ENCODE data around the gene DRG1. TPM values are rescaled to one million over a fixed set of nuclear protein-coding genes. Genes with fewer than 3 reads are reported as not detected.
"Not testable (repeated sequence)": the region's sequence is repeated elsewhere in the genome, so short reads cannot be mapped to it uniquely, and the experiment has no call there.

The DRG1 gene
- total and polyA plus RNA-seq, 10 of the 15 experiments (the other 5 are each of a cell fraction or from before 2014, with no cell fraction given) = 59.7 to 147 (median 85.8) TPM

DNA sequence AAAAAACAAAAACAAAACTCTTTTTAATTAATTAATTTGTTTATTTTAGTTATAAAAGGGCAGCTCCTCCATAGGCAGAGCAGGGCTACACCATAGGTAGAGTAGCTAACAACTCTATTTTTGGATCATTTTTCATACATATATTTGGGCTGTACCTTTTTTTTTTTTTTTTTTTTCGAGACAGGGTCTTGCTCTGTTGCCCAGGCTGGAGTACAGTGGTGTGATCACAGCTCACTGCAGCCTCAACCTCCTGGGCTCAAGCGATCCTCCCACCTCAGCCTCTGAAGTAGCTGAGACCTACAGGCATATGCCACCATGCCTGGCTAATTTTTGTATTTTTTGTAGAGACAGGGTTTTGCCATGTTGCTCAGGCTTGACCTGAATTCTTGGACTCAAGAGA is 2.9 kb downstream of the DRG1 start:
- H3K4me1 ChIP-seq (ENCODE audit: control insufficient read depth, insufficient read depth, low read length); FAIRE-seq; H3K4me3 ChIP-seq; H3K27me3 ChIP-seq (replicated peaks in 1 of 2; ENCODE audit: control insufficient read depth in 2 of 2, insufficient read depth in 2 of 2, low read length in 1 of 2); H4K20me1 ChIP-seq (ENCODE audit: control insufficient read depth, insufficient read depth); CTCF ChIA-PET; H3K4me2 ChIP-seq (ENCODE audit: control insufficient read depth, insufficient read depth); ATAC-seq; RAD21 ChIA-PET (ENCODE audit: unreplicated experiment); SMC1A ChIA-PET (ENCODE audit: uncharacterized antibody, unreplicated experiment); H2AFZ ChIP-seq (ENCODE audit: control insufficient read depth, low read depth, low read length); in situ Hi-C loops (cut with MboI); H3K9ac ChIP-seq (ENCODE audit: control insufficient read depth, insufficient read depth, low read length); BruUV-seq (replicated peaks); intact Hi-C loops (cut with micrococcal nuclease; ENCODE audit: unreplicated experiment); H3K27ac ChIP-seq (ENCODE audit: control insufficient read depth, insufficient read depth); DNase-seq (ENCODE audit: low read depth, low spot score); H3K9me3 ChIP-seq (replicated peaks; ENCODE audit: control insufficient read depth, insufficient read depth, low read length): not testable (repeated sequence)
- POLR2A ChIA-PET = interaction anchor here (0.6 to 1.3 kb wide), 4 partner anchors 8 to 534 kb away, joined by 3 to 6 read pairs (median 4); no protein-coding TSS in a partner anchor
- peaks cover 45% of the 10 kb centered on the region for H3K79me2 ChIP-seq (ENCODE audit: control insufficient read depth, insufficient read depth, low read length)
- 90% methylated on average over 1 of the region's 2 CpGs for WGBS (ENCODE audit: insufficient coverage, insufficient replicate concordance, low lambda C conversion rate, missing lambda C conversion rate)
- H3K36me3 ChIP-seq (ENCODE audit: control insufficient read depth in 2 of 2, insufficient read depth in 2 of 2, low read length in 1 of 2) = peaks cover 1 to 21% of the 10 kb centered on the region in 2 experiments

DNA sequence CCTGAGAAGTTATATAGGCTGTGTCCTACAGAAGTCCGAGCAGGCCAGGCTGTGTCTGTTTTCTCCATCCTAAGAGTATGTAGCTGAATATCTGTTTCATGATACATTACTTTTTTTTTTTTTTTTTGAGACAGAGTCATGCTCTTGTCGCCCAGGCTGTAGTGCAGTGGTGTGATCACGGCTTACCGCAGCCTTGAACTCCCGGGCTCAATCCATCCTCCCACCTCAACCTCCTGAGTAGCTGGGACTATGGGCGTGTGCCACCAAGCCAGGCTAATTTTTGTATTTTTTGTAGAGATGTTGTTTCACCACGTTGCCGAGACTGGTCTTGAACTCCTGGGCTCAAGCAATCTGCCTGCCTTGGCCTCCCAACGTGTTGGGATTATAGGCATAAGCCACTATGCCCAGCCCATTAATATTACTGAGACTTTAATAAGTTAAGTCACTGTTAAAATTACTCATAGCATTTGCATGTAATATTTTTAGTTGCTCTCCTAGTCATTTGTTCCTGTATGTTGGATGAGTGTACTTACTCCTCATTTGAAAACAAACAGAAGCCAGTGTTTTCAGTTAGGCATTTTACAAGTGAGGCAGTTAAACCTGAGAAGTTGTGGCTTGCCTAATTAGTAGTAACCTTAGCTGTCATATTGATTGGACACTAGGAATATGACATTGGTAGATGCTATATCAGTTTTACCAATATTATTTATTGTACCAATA is 26.1 kb downstream of the DRG1 start:
- no peaks in the 10 kb centered on the region for H3K9me3 ChIP-seq (replicated peaks; ENCODE audit: control insufficient read depth, insufficient read depth, low read length)
- ChIA-PET SMC1A (ENCODE audit: uncharacterized antibody, unreplicated experiment) (interaction anchor here (1.5 kb wide), 1 partner anchor 14 kb away, joined by 4 read pairs; no protein-coding TSS in a partner anchor), POLR2A (interaction anchor here (0.6 kb wide), 1 partner anchor 262 kb away, joined by 5 read pairs; no protein-coding TSS in a partner anchor), CTCF (interaction anchor here (0.6 kb wide), 1 partner anchor 15 kb away, joined by 3 read pairs; no protein-coding TSS in a partner anchor), RAD21 (ENCODE audit: unreplicated experiment) (no interaction called here)
- TF ChIP-seq POLR2A (IDR thresholded peaks at IDR 0.05; ENCODE audit: low read depth, low read length) (no peak), STAT3 (IDR thresholded peaks at IDR 0.05; ENCODE audit: low read depth, low read length) (no peak), POLR2AphosphoS2 (IDR thresholded peaks at IDR 0.05; ENCODE audit: low read depth, low read length) (no peak), ZBTB4 (CRISPR knock-in tag; IDR thresholded peaks at IDR 0.05) (no peak), SREBF1 (IDR thresholded peaks at IDR 0.05; ENCODE audit: low read length) (no peak), MTA3 (IDR thresholded peaks at IDR 0.05; ENCODE audit: borderline replicate concordance, low read length) (no peak), MXI1 (IDR thresholded peaks at IDR 0.05; ENCODE audit: low read depth, low read length) (no peak)
- TF ChIP-seq, protein P1, sequence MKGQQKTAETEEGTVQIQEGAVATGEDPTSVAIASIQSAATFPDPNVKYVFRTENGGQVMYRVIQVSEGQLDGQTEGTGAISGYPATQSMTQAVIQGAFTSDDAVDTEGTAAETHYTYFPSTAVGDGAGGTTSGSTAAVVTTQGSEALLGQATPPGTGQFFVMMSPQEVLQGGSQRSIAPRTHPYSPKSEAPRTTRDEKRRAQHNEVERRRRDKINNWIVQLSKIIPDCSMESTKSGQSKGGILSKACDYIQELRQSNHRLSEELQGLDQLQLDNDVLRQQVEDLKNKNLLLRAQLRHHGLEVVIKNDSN (IDR thresholded peaks at IDR 0.05; ENCODE audit: borderline replicate concordance, extremely low read length, insufficient read depth, low read depth, low read length) = no peak
- H3K9ac ChIP-seq (ENCODE audit: control insufficient read depth, insufficient read depth, low read length) = no peak overlapping the region
- ATAC-seq = no peak
- H4K20me1 ChIP-seq (ENCODE audit: control insufficient read depth, insufficient read depth) = no peaks in the 10 kb centered on the region
- no peak overlapping the region for H3K27ac ChIP-seq (ENCODE audit: control insufficient read depth, insufficient read depth)
- no TSS peak for BruUV-seq (replicated peaks)
- no peaks in the 10 kb centered on the region for H3K4me1 ChIP-seq (ENCODE audit: control insufficient read depth, insufficient read depth, low read length)
- H3K79me2 ChIP-seq (ENCODE audit: control insufficient read depth, insufficient read depth, low read length) = no peaks in the 10 kb centered on the region
- no peak overlapping the region for H2AFZ ChIP-seq (ENCODE audit: control insufficient read depth, low read depth, low read length)
- H3K36me3 ChIP-seq (ENCODE audit: control insufficient read depth in 2 of 2, insufficient read depth in 2 of 2, low read length in 1 of 2) = peaks cover 8 to 35% of the 10 kb centered on the region in 2 experiments
- DNase-seq (ENCODE audit: low read depth, low spot score) = no peak
- intact Hi-C loops (cut with micrococcal nuclease; ENCODE audit: unreplicated experiment) = no loop called here
- in situ Hi-C loops (cut with MboI) = no loop called here
- no peaks in the 10 kb centered on the region for H3K27me3 ChIP-seq (replicated peaks in 1 of 2; ENCODE audit: control insufficient read depth in 2 of 2, insufficient read depth in 2 of 2, low read length in 1 of 2)
- H3K4me3 ChIP-seq = no peak overlapping the region
- no peak overlapping the region for H3K4me2 ChIP-seq (ENCODE audit: control insufficient read depth, insufficient read depth)
- no peak for FAIRE-seq
- 68% methylated on average over 8 of the region's 9 CpGs for WGBS (ENCODE audit: insufficient coverage, insufficient replicate concordance, low lambda C conversion rate, missing lambda C conversion rate)
